Panc1 (cell line): ENCODE measurements around the gene HOXD9. TPM values are rescaled to one million over a fixed set of nuclear protein-coding genes. Genes with fewer than 3 reads are reported as not detected.

Experiments used
- ATAC-seq: fragments of 200-7000 bp; cut with Tn5 transposase; 2 replicates; pipeline ENCODE4 v1.9.1; 2020; ENCODE audit warnings: mild to moderate bottlenecking, moderate library complexity
- BruUV-seq: library from RNA; stranded (reverse); fragments of 400-500 nt; replicated peaks from 2 replicates; lab custom pipeline; 2021; lab: Mats Ljungman, UMichigan
- CTCF ChIA-PET: fragments of 300-600 bp; sonication (Branson Sonifier 250); formaldehyde crosslinking; loops from one replicate; lab custom pipeline; 2022; ENCODE audit warnings: antibody characterized with exemption; lab: Charles Lee
- POLR2A ChIA-PET: fragments of 300-600 bp; sonication (Branson Sonifier 250); formaldehyde crosslinking; loops from one replicate; lab custom pipeline; 2022; ENCODE audit warnings: antibody characterized with exemption; lab: Charles Lee
- DNase-seq: peaks from one replicate; pipeline ENCODE4 v3.0.0-alpha.2; 2010; ENCODE audit warnings: low read depth, low spot score
- H3K27ac ChIP-seq: 2 replicates; pipeline ENCODE4 v1.5.1; 2011; ENCODE audit warnings: mild to moderate bottlenecking, low read length, inconsistent platforms
- H3K27me3 ChIP-seq: fragments of 200-500 bp; sonication (Bioruptor generic); 2 replicates; pipeline ENCODE4 v1.6.0; 2014; ENCODE audit warnings: low read length, inconsistent platforms; ENCODE audit not compliant: control insufficient read depth, insufficient read depth
- H3K36me3 ChIP-seq: fragments of 200-500 bp; sonication (Bioruptor generic); 2 replicates; pipeline ENCODE4 v1.5.1; 2014; ENCODE audit warnings: inconsistent platforms, mild to moderate bottlenecking, low read length, moderate library complexity; ENCODE audit not compliant: control insufficient read depth, insufficient read depth
- H3K4me1 ChIP-seq: 2 replicates; pipeline ENCODE4 v1.5.1; 2011; ENCODE audit warnings: inconsistent platforms, mild to moderate bottlenecking, low read length, moderate library complexity; ENCODE audit not compliant: control insufficient read depth, insufficient read depth
- H3K4me3 ChIP-seq, 2 experiments: 2 replicates each; pipeline ENCODE4 v1.5.1; 2011 to 2012; ENCODE audit warnings: low read depth in 2 of 2, low read length in 2 of 2, mild to moderate bottlenecking in 2 of 2, inconsistent platforms in 1 of 2, moderate library complexity in 1 of 2
- H3K9me3 ChIP-seq: fragments of 200-500 bp; sonication (Bioruptor generic); 2 replicates; pipeline ENCODE4 v1.5.1; 2014; ENCODE audit warnings: low read depth, mild to moderate bottlenecking, inconsistent platforms, low read length, moderate library complexity; ENCODE audit not compliant: control insufficient read depth, insufficient read depth
- CTCF ChIP-seq: fragments of 450-650 bp; IDR thresholded peaks from 2 replicates; pipeline ENCODE4 v1.5.1; 2017; ENCODE audit warnings: mild to moderate bottlenecking
- POLR2AphosphoS5 ChIP-seq: IDR thresholded peaks from 2 replicates; pipeline ENCODE4 v1.6.1; 2012; ENCODE audit warnings: mild to moderate bottlenecking, low read depth, low read length, moderate library complexity
- REST ChIP-seq, 2 experiments: IDR thresholded peaks; 2 replicates each; pipeline ENCODE4 v1.6.1; 2011 to 2012; ENCODE audit warnings: low read depth in 2 of 2, control low read depth in 1 of 2, low read length in 1 of 2, mild to moderate bottlenecking in 1 of 2, moderate library complexity in 1 of 2; ENCODE audit not compliant: insufficient read depth in 1 of 2
- SIN3A ChIP-seq: IDR thresholded peaks from 2 replicates; pipeline ENCODE4 v1.6.1; 2012; ENCODE audit warnings: low read depth, mild to moderate bottlenecking, low read length, moderate library complexity, borderline replicate concordance; ENCODE audit not compliant: insufficient read depth
- TCF7L2 ChIP-seq: IDR thresholded peaks from 2 replicates; pipeline ENCODE4 v1.6.1; 2011; ENCODE audit warnings: mild to moderate bottlenecking, low read depth, low read length, inconsistent platforms
- in situ Hi-C: cut with HindIII; loops from 2 replicates; pipeline ENCODE4 v1.10.0; 2016; ENCODE audit warnings: low sequenced_read_pairs, low pct_unique_long_range_greater_than_20kb
- intact Hi-C: fragments of 100-400 bp; cut with micrococcal nuclease; formaldehyde crosslinking; loops from one replicate; pipeline ENCODE4 v1.10.0; 2022; ENCODE audit not compliant: unreplicated experiment
- total RNA-seq: library from RNA; stranded (reverse); gene quantifications from one replicate; pipeline ENCODE4 v1.2.1, GENCODE V29; 2021; ENCODE audit not compliant: unreplicated experiment

Gene HOXD9
- total RNA-seq, 1 experiment from 2014 or later = 0.15 TPM

- DNase-seq (no peak), ATAC-seq (no peak)
- POLR2A ChIA-PET = no interaction called here
- H3K27ac ChIP-seq = no peak overlapping the region
- TF ChIP-seq REST (IDR thresholded peaks at IDR 0.05; ENCODE audit: insufficient read depth in 1 of 2, low read depth in 2 of 2, low read length in 1 of 2) (no peak), POLR2AphosphoS5 (no peak), TCF7L2 (no peak), CTCF (no peak), SIN3A (no peak)
- peaks cover 6% of the 10 kb centered on the region for H3K4me1 ChIP-seq
- in situ Hi-C loops (no loop called here), intact Hi-C loops (loop anchor here (10.0 kb wide), 1 partner anchor 118 kb away; no protein-coding TSS in a partner anchor)
- H3K9me3 ChIP-seq = no peaks in the 10 kb centered on the region
- peaks cover 31% of the 10 kb centered on the region for H3K27me3 ChIP-seq
- no peak overlapping the region for H3K4me3 ChIP-seq
- H3K36me3 ChIP-seq = no peaks in the 10 kb centered on the region
- CTCF ChIA-PET = interaction anchor here (0.5 to 0.7 kb wide), 2 partner anchors 373 to 569 kb away, joined by 3 to 4 read pairs; no protein-coding TSS in a partner anchor
- BruUV-seq = no TSS peak
These were observed 40.0 kb upstream of the HOXD9 start for GRCh38 chr2:176082525-176082823.

- POLR2A ChIA-PET = no interaction called here
These were observed 39.4 kb upstream of the HOXD9 start for GRCh38 chr2:176082824-176083751.

More at GRCh38 chr2:176082824-176083751, 39.4 kb upstream of the HOXD9 start:
- no peak overlapping the region for H3K4me3 ChIP-seq
- H3K36me3 ChIP-seq = no peaks in the 10 kb centered on the region
- no TSS peak for BruUV-seq
- CTCF ChIA-PET = interaction anchor here (0.5 to 0.7 kb wide), 2 partner anchors 374 to 569 kb away, joined by 3 to 4 read pairs; no protein-coding TSS in a partner anchor
- peaks cover 27% of the 10 kb centered on the region for H3K27me3 ChIP-seq
- no peak for DNase-seq
- no peak overlapping the region for H3K27ac ChIP-seq
- intact Hi-C loops = loop anchor here (10.0 kb wide), 1 partner anchor 118 kb away; no protein-coding TSS in a partner anchor
- no peak for ATAC-seq
- H3K4me1 ChIP-seq = peaks cover 6% of the 10 kb centered on the region
- in situ Hi-C loops = no loop called here
- no peaks in the 10 kb centered on the region for H3K9me3 ChIP-seq
- TF ChIP-seq POLR2AphosphoS5 = no peak
- TF ChIP-seq TCF7L2 = no peak
- TF ChIP-seq CTCF = no peak
- TF ChIP-seq SIN3A = no peak
- no peak for TF ChIP-seq REST (IDR thresholded peaks at IDR 0.05; ENCODE audit: insufficient read depth in 1 of 2, low read depth in 2 of 2, low read length in 1 of 2)
